ENCODE data around the gene CHURC1. TPM values are rescaled to one million over a fixed set of nuclear protein-coding genes. Genes with fewer than 3 reads are reported as not detected.

The CHURC1 gene
- polyA plus RNA-seq: 83.6 TPM

DNA sequence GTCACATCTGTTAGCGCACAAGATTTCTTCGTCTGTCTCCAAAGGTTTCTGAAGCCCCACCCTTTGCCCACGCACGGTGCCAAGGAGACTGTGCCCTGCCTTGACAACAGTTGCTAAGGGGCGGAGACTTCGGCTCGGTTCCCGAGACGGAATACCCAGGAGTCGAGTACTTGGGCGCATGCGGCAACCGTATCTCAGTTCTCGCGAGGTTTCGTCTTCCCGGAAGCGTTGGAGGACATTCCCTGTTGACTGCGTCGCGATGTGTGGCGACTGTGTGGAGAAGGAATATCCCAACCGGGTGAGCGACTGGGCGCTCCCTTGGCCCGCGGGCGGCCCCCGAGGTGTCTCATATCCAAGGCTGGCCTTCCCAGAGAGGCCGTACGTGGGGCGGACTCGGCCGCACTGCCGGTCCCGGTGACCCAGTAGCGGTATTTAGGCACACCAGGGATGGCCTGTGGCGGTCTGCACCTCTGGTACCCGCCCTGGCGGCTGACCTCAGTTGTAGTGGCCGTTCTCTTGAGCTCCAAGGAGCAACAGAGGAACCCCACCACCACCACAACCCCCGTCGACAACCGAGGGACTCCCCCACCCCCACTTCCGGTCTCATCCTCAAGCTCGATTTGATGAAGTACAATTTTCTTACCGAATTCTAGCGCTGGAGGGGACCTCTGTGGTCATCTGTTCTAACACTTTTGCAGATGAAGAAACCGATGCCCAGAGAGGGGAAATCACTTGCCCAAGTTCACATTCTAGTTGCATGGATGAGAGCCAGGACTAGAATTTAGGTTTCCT lies at the start of gene CHURC1:
CHURC1 (plus strand) TSS at position 219 of the 792 bp plus-strand sequence; CDS start at position 260, 41 bp downstream.
- H3K4me1 Mint-ChIP-seq: peaks cover 26 to 32% (median 27%) of the 10 kb centered on the region in 3 donors
- H3K36me3 Mint-ChIP-seq: no peaks in the 10 kb centered on the region
- no peaks in the 10 kb centered on the region for H3K27me3 Mint-ChIP-seq
- H3K4me3 Mint-ChIP-seq: peak within 1 kb of the TSS; percentile 87 to 98 (median 92)
- no peaks in the 10 kb centered on the region for H3K9me3 Mint-ChIP-seq
- H3K27ac Mint-ChIP-seq: peak within 1 kb of the TSS; percentile 72 to 98 (median 94)

GRCh38 chr14:64865109-64865508 lies 49.1 kb upstream of the CHURC1 start:
- H3K4me1 Mint-ChIP-seq: peaks cover 3 to 4% (median 4%) of the 10 kb centered on the region in 3 donors
- H3K27me3 Mint-ChIP-seq: peaks cover 12% of the 10 kb centered on the region
- peaks cover 4% of the 10 kb centered on the region for H3K36me3 Mint-ChIP-seq
- H3K9me3 Mint-ChIP-seq: no peaks in the 10 kb centered on the region
- no peak overlapping the region for H3K4me3 Mint-ChIP-seq
- H3K27ac Mint-ChIP-seq: no peak overlapping the region

- Mint-ChIP-seq H3K36me3 (peaks cover 4% of the 10 kb centered on the region), H3K9me3 (no peaks in the 10 kb centered on the region), H3K4me1 (peaks cover 5 to 9% (median 6%) of the 10 kb centered on the region in 3 donors), H3K27me3 (peaks cover 14% of the 10 kb centered on the region), H3K27ac (no peak overlapping the region), H3K4me3 (no peak overlapping the region)
Observed at GRCh38 chr14:64865992-64866391, 48.3 kb upstream of the CHURC1 start.

- peaks cover 11% of the 10 kb centered on the region for H3K27me3 Mint-ChIP-seq
- no peak overlapping the region for H3K27ac Mint-ChIP-seq
- H3K9me3 Mint-ChIP-seq: no peaks in the 10 kb centered on the region
- H3K36me3 Mint-ChIP-seq: peaks cover 2% of the 10 kb centered on the region
- H3K4me3 Mint-ChIP-seq: no peak overlapping the region
- peaks cover 5 to 9% (median 6%) of the 10 kb centered on the region in 3 donors for H3K4me1 Mint-ChIP-seq
Observed at GRCh38 chr14:64867182-64867581, 47.1 kb upstream of the CHURC1 start.

GRCh38 chr14:64868379-64868778 lies 45.9 kb upstream of the CHURC1 start:
- Mint-ChIP-seq H3K27ac (no peak overlapping the region), H3K36me3 (peaks cover 4% of the 10 kb centered on the region), H3K4me1 (peaks cover 5 to 9% (median 6%) of the 10 kb centered on the region in 3 donors), H3K9me3 (no peaks in the 10 kb centered on the region), H3K4me3 (no peak overlapping the region), H3K27me3 (peaks cover 13% of the 10 kb centered on the region)

GRCh38 chr14:64868841-64869240 lies 45.4 kb upstream of the CHURC1 start:
- Mint-ChIP-seq H3K4me1 (peaks cover 5 to 9% (median 6%) of the 10 kb centered on the region in 3 donors), H3K27me3 (peaks cover 13% of the 10 kb centered on the region), H3K27ac (no peak overlapping the region), H3K4me3 (no peak overlapping the region), H3K9me3 (no peaks in the 10 kb centered on the region), H3K36me3 (peaks cover 4% of the 10 kb centered on the region)

DNA sequence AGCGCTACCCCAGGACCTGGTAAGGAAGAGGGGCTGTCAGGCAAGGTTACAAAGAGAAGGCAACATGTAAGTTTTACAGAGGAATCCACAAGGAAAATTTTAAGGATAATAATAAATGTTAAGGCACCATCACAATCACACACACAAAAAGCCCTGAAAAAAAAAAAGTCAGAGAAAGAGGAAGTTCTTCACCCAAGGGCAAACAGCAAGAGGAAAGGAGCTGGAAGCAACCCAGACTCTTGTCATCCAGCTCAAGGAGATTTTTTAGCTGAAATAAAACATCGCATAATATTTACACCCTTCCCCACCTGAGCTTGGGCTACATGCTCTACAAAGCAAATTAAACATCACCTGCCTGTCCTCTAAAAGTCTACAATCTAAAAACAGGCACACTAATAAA lies 44.1 kb upstream of the CHURC1 start:
- Mint-ChIP-seq H3K4me3 (peak overlapping the region in 1 of 4 donors; percentile 41), H3K4me1 (peaks cover 5 to 9% (median 6%) of the 10 kb centered on the region in 3 donors), H3K27me3 (peaks cover 11% of the 10 kb centered on the region), H3K27ac (peak overlapping the region in 1 of 3 donors; percentile 7), H3K36me3 (peaks cover 4% of the 10 kb centered on the region), H3K9me3 (no peaks in the 10 kb centered on the region)

- no peak overlapping the region for H3K27ac Mint-ChIP-seq
Observed at GRCh38 chr14:64871344-64871743, 42.9 kb upstream of the CHURC1 start.

DNA sequence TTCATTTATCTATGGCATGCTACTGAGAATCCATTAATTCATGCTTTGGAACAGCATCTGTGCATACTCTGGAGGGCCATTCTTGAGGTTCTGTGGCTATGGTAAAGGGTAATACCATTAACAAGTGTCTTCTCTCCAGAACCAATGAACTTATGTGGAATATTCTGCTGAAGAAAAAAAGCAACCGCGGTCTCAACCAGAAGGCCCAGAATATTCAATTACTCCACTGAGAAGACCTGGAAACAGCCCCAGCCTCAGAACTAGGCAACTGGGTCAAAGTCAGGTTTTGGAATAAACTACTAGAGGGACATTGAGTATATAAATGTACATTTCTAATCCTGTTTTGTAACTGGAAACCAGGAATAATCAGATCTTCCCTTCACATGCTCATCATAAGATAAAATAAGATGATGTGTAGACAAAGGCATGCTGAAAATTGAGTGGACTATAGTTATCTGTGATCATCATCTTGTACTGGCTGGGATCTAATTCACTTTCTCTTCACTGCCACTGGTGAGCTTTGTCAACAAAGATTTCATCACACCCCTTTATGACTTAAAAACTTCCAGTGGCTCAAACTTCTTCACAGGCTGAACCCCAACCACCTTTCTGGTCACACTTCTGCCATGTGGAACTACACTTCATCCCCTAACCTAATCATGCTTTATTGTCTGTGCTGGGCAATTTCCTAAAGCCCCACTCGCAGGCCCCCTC lies 40.6 kb upstream of the CHURC1 start:
- peaks cover 5 to 9% (median 6%) of the 10 kb centered on the region in 3 donors for H3K4me1 Mint-ChIP-seq
- H3K9me3 Mint-ChIP-seq: no peaks in the 10 kb centered on the region
- peak overlapping the region in 1 of 3 donors; percentile 39 for H3K27ac Mint-ChIP-seq
- no peak overlapping the region for H3K4me3 Mint-ChIP-seq
- H3K27me3 Mint-ChIP-seq: peaks cover 13% of the 10 kb centered on the region
- H3K36me3 Mint-ChIP-seq: peaks cover 4% of the 10 kb centered on the region

More at GRCh38 chr14:64871344-64871743, 42.9 kb upstream of the CHURC1 start:
- peaks cover 4% of the 10 kb centered on the region for H3K36me3 Mint-ChIP-seq
- H3K27me3 Mint-ChIP-seq: peaks cover 14% of the 10 kb centered on the region
- peaks cover 5 to 9% (median 6%) of the 10 kb centered on the region in 3 donors for H3K4me1 Mint-ChIP-seq
- no peak overlapping the region for H3K4me3 Mint-ChIP-seq
- no peaks in the 10 kb centered on the region for H3K9me3 Mint-ChIP-seq

DNA sequence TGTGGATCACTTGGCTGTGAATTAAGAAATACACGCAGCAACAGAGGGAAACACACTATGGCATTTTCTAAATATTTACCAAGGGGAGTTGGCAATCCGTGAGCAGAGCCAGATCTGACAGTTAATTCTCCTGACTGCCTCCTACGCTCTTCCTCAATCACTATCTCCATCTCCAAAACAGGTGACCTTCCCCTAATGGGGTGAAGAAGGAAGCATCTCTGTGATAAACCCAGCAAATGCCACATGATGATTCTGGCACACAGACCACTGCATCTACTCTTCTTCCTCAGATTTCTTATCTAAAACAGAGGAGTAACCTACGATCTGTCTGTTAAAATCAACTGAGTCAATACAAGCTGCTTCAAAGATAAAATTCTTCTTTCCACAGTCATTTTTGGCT lies 38.9 kb upstream of the CHURC1 start:
- peaks cover 4% of the 10 kb centered on the region for H3K36me3 Mint-ChIP-seq
- no peaks in the 10 kb centered on the region for H3K9me3 Mint-ChIP-seq
- H3K27ac Mint-ChIP-seq: no peak overlapping the region
- peaks cover 13% of the 10 kb centered on the region for H3K27me3 Mint-ChIP-seq
- no peak overlapping the region for H3K4me3 Mint-ChIP-seq
- H3K4me1 Mint-ChIP-seq: peaks cover 0 to 3% (median 1%) of the 10 kb centered on the region in 3 donors

DNA sequence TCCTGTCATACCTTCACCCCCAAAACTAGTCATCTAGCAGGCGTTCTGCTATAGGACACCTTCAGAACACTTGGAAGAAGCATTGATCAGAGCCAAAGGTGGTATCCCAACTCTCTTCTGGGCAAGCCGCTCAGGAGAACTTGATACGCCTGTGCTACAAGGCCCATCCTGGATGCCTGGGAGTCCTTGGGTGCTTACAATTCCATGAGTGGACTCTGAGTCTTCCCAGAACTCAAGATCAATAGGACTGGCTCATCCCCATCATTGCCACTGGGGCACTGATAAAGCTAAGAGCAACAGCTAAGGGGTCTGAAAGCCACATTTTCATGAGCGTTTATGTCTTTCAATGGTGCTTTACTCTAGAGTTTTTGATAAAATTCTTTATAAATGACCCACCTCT lies 36.4 kb upstream of the CHURC1 start:
- peaks cover 3% of the 10 kb centered on the region for H3K36me3 Mint-ChIP-seq
- peak overlapping the region in 2 of 4 donors; percentile 0 to 68 for H3K4me3 Mint-ChIP-seq
- H3K4me1 Mint-ChIP-seq: peaks cover 0 to 7% (median 2%) of the 10 kb centered on the region in 3 donors
- no peak overlapping the region for H3K27ac Mint-ChIP-seq
- H3K9me3 Mint-ChIP-seq: no peaks in the 10 kb centered on the region
- peaks cover 24% of the 10 kb centered on the region for H3K27me3 Mint-ChIP-seq

- Mint-ChIP-seq H3K27ac (no peak overlapping the region), H3K36me3 (peaks cover 3% of the 10 kb centered on the region), H3K4me3 (peak overlapping the region; percentile 66 to 91 (median 78)), H3K4me1 (peaks cover 0 to 7% (median 2%) of the 10 kb centered on the region in 3 donors), H3K27me3 (peaks cover 28% of the 10 kb centered on the region), H3K9me3 (no peaks in the 10 kb centered on the region)
Observed at GRCh38 chr14:64878837-64879634, 35.2 kb upstream of the CHURC1 start.

GRCh38 chr14:64879635-64880220 lies 34.5 kb upstream of the CHURC1 start, which contains the start of gene SPTB:
Gene SPTB, minus strand, starts transcription at chr14:64879907. Its CDS starts 56,813 bp downstream, at chr14:64823094.
- Mint-ChIP-seq H3K27me3 (peaks cover 33% of the 10 kb centered on the region), H3K27ac (no peak within 1 kb of the TSS), H3K9me3 (no peaks in the 10 kb centered on the region), H3K4me1 (peaks cover 0 to 7% (median 2%) of the 10 kb centered on the region in 3 donors), H3K36me3 (peaks cover 3% of the 10 kb centered on the region), H3K4me3 (peak within 1 kb of the TSS; percentile 68 to 92 (median 86))

Measured in IgD-negative memory B cell (primary cell).